SK-N-MC (cell line): ENCODE data around the gene PELI2.

Experiments
- EZH2 ChIP-seq: fragments of 200-600 bp; sonication (generic); IDR thresholded peaks from one replicate; pipeline ENCODE4 v1.6.1; 2017; ENCODE audit warnings: antibody characterized with exemption
- POLR2AphosphoS5 ChIP-seq: IDR thresholded peaks from 2 replicates; pipeline ENCODE4 v1.6.1; 2012; ENCODE audit warnings: mild to moderate bottlenecking, low read depth, low read length, borderline replicate concordance

DNA sequence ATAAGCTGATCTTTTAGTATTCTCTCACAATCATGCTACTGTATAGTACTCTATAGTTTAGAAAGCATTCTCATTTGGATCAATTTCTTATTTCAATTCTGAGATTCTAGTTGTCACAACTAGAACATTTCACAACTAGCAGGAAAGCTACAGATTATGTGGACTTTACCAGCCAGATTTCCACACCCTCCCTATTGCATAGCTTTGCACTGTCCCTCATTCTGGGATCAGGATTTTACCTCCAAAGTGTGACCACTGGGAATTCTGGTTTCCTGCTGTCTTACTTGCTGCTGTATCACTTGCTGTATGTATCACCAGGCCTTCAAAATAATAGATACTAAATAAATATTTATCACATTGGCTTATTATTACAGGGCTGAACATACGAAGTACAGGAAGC lies 10.2 kb upstream of the PELI2 start:
- TF ChIP-seq POLR2AphosphoS5 (no peak), EZH2 (no peak)
